Liver (tissue), 9 donors: ENCODE data around the gene PRR15L. TPM values are rescaled to one million over a fixed set of nuclear protein-coding genes. Genes with fewer than 3 reads are reported as not detected.
"Not testable (repeated sequence)": the region's sequence is repeated elsewhere in the genome, so short reads cannot be mapped to it uniquely, and the experiment has no call there.

Source experiments
- DNase-seq: peaks from one replicate; pipeline ENCODE4 v3.0.0-alpha.2; 2017; ENCODE audit warnings: low spot score
- H3K27ac ChIP-seq, 2 donors: one replicate each; pipeline ENCODE4 v1.7.0; 2013; ENCODE audit warnings: inconsistent platforms in 2 of 2, low read length in 2 of 2, control low read depth in 1 of 2, low read depth in 1 of 2, mild to moderate bottlenecking in 1 of 2
- H3K27me3 ChIP-seq, 4 donors: one replicate each; pipeline versions ENCODE4 v1.6.1 to v1.7.0; 2013; ENCODE audit warnings: low read length in 3 of 4, inconsistent platforms in 1 of 4, mild to moderate bottlenecking in 1 of 4, moderate library complexity in 1 of 4; ENCODE audit not compliant: control insufficient read depth in 4 of 4, insufficient read depth in 4 of 4
- H3K36me3 ChIP-seq, 4 donors: one replicate each; pipeline versions ENCODE4 v1.6.1 to v1.7.0; 2013; ENCODE audit warnings: low read length in 3 of 4, mild to moderate bottlenecking in 3 of 4, low read depth in 1 of 4, moderate library complexity in 1 of 4; ENCODE audit not compliant: control insufficient read depth in 4 of 4, insufficient read depth in 3 of 4
- H3K4me1 ChIP-seq, 4 donors: one replicate each; pipeline versions ENCODE4 v1.6.1 to v1.7.0; 2013; ENCODE audit warnings: low read length in 3 of 4, mild to moderate bottlenecking in 3 of 4, moderate library complexity in 1 of 4; ENCODE audit not compliant: control insufficient read depth in 4 of 4, insufficient read depth in 4 of 4
- H3K4me3 ChIP-seq, 3 donors: one replicate each; pipeline versions ENCODE4 v1.6.1 to v1.7.0; 2013; ENCODE audit warnings: low read length in 3 of 3, control low read depth in 1 of 3, low read depth in 1 of 3, mild to moderate bottlenecking in 1 of 3
- H3K9ac ChIP-seq, 2 donors: one replicate each; pipeline ENCODE4 v1.7.0; 2013; ENCODE audit warnings: low read length in 2 of 2, mild to moderate bottlenecking in 2 of 2, moderate library complexity in 2 of 2, control low read depth in 1 of 2, low read depth in 1 of 2
- H3K9me3 ChIP-seq, 4 donors: one replicate each; pipeline versions ENCODE4 v1.6.1 to v1.7.0; 2013; ENCODE audit warnings: low read length in 3 of 4; ENCODE audit not compliant: control insufficient read depth in 4 of 4
- ATF3 ChIP-seq: IDR thresholded peaks from 2 replicates; pipeline ENCODE4 v1.6.1; 2016; ENCODE audit warnings: antibody characterized with exemption
- EGR1 ChIP-seq, 2 donors: IDR thresholded peaks; 2 replicates each; pipeline ENCODE4 v1.6.1; 2016 to 2018; ENCODE audit warnings: antibody characterized with exemption in 2 of 2, low read depth in 2 of 2
- FOXA1 ChIP-seq: IDR thresholded peaks from 2 replicates; pipeline ENCODE4 v1.6.1; 2016; ENCODE audit warnings: antibody characterized with exemption
- FOXA2 ChIP-seq: IDR thresholded peaks from 2 replicates; pipeline ENCODE4 v1.6.1; 2016; ENCODE audit warnings: antibody characterized with exemption
- GABPA ChIP-seq, 2 donors: IDR thresholded peaks in 1 of 2; conservative IDR thresholded peaks in 1 of 2; 2 replicates each; pipeline ENCODE4 v1.6.1; 2016; ENCODE audit warnings: antibody characterized with exemption in 2 of 2, mild to moderate bottlenecking in 1 of 2, moderate library complexity in 1 of 2
- HNF4A ChIP-seq, 2 donors: conservative IDR thresholded peaks; 2 replicates each; pipeline ENCODE4 v1.6.1; 2016; ENCODE audit warnings: antibody characterized with exemption in 2 of 2, mild to moderate bottlenecking in 2 of 2
- JUND ChIP-seq, 2 donors: IDR thresholded peaks; 2 replicates each; pipeline ENCODE4 v1.6.1; 2016; ENCODE audit warnings: antibody characterized with exemption in 2 of 2
- NR2F2 ChIP-seq: IDR thresholded peaks from 2 replicates; pipeline ENCODE4 v1.6.1; 2016; ENCODE audit warnings: antibody characterized with exemption
- RXRA ChIP-seq, 2 donors: IDR thresholded peaks; 2 replicates each; pipeline ENCODE4 v1.6.1; 2017 to 2018; ENCODE audit warnings: antibody characterized with exemption in 2 of 2, mild to moderate bottlenecking in 1 of 2
- SP1 ChIP-seq: IDR thresholded peaks from 2 replicates; pipeline ENCODE4 v1.6.1; 2018; ENCODE audit warnings: antibody characterized with exemption, mild to moderate bottlenecking
- TAF1 ChIP-seq: conservative IDR thresholded peaks from 2 replicates; pipeline ENCODE4 v1.6.1; 2016; ENCODE audit warnings: antibody characterized with exemption, mild to moderate bottlenecking
- YY1 ChIP-seq: IDR thresholded peaks from 2 replicates; pipeline ENCODE4 v1.6.1; 2016; ENCODE audit warnings: antibody characterized with exemption, mild to moderate bottlenecking
- ZBTB33 ChIP-seq: IDR thresholded peaks from 2 replicates; pipeline ENCODE4 v1.6.1; 2016; ENCODE audit warnings: antibody characterized with exemption
- WGBS: extraction: QIAGEN DNeasy Blood & Tissue Kit; methylation state at CpG from one replicate; pipeline ENCODE4 v1.1.7; 2013; 5-methylcytosine and 5-hydroxymethylcytosine counted together
- polyA plus RNA-seq, 2 donors: library from polyadenylated mRNA; stranded (reverse) in 1 of 2; unstranded in 1 of 2; fragments of 200-250 nt in 1 of 2; fragments of >200 nt in 1 of 2; fragmentation: Nextera tagmentation in 1 of 2; extraction: Ambion mirVana in 1 of 2; gene quantifications; one replicate each; pipeline versions ENCODE4 v1.2.1 to v1.2.3, GENCODE V29; 2013 to 2015
- total RNA-seq, 2 donors: library from RNA; depleted of rRNA; stranded (reverse); fragments of >200 nt; gene quantifications; one replicate each; pipeline ENCODE4 v1.2.3, GENCODE V29; 2014
- donor health status: healthy.
- donor health status: healthy.
- donor health status: healthy.
- donor health status: healthy.
- donor health status: healthy.

PRR15L gene
- total and polyA plus RNA-seq, 4 donors, result 0.83 to 11.0 (median 1.9) TPM

- no peak for TF ChIP-seq TAF1
- no peak for TF ChIP-seq FOXA2
- TF ChIP-seq HNF4A (conservative IDR thresholded peaks at IDR 0.05), result no peak
- TF ChIP-seq NR2F2, result no peak
- TF ChIP-seq JUND (IDR thresholded peaks at IDR 0.05), result no peak
- no peak for TF ChIP-seq FOXA1
- TF ChIP-seq ZBTB33, result no peak
- no peak for TF ChIP-seq ATF3
- no peak for TF ChIP-seq EGR1 (IDR thresholded peaks at IDR 0.05; ENCODE audit: low read depth in 2 of 2)
- TF ChIP-seq SP1, result no peak
- no peak for TF ChIP-seq RXRA (IDR thresholded peaks at IDR 0.05)
- TF ChIP-seq GABPA (IDR thresholded peaks at IDR 0.05 in 1 of 2, conservative IDR thresholded peaks at IDR 0.05 in 1 of 2), result no peak
- no peaks in the 10 kb centered on the region for H3K36me3 ChIP-seq
- H3K9ac ChIP-seq, result no peak overlapping the region
- H3K9me3 ChIP-seq, result no peaks in the 10 kb centered on the region
- H3K4me1 ChIP-seq, result peaks cover 0 to 2% (median 0%) of the 10 kb centered on the region in 4 donors
- WGBS, result 58% methylated on average over 7 of the region's 7 CpGs
- peak overlapping the region in 1 of 2 donors; percentile 8 for H3K27ac ChIP-seq
- no peak for DNase-seq
- no peaks in the 10 kb centered on the region for H3K27me3 ChIP-seq
- H3K4me3 ChIP-seq, result no peak overlapping the region
Observed at GRCh38 chr17:48002916-48003416, 45.3 kb upstream of the PRR15L start.

- H3K27me3 ChIP-seq, result no peaks in the 10 kb centered on the region
- H3K27ac ChIP-seq, result peak overlapping the region in 1 of 2 donors; percentile 31
- H3K4me3 ChIP-seq, result no peak overlapping the region
- peaks cover 0 to 2% (median 0%) of the 10 kb centered on the region in 4 donors for H3K4me1 ChIP-seq
- H3K9ac ChIP-seq, result no peak overlapping the region
- no peaks in the 10 kb centered on the region for H3K9me3 ChIP-seq
- no peak for DNase-seq
- no peaks in the 10 kb centered on the region for H3K36me3 ChIP-seq
- 61% methylated on average over 4 of the region's 4 CpGs for WGBS
- TF ChIP-seq YY1 (peak; percentile 60), RXRA (IDR thresholded peaks at IDR 0.05) (no peak), JUND (IDR thresholded peaks at IDR 0.05) (peak in 1 of 2 donors; percentile 15)
Observed at GRCh38 chr17:48002266-48002915, 44.7 kb upstream of the PRR15L start.

GRCh38 chr17:48001657-48002056 lies 44.0 kb upstream of the PRR15L start:
- not testable (repeated sequence) for H3K9me3 ChIP-seq, DNase-seq, H3K27me3 ChIP-seq, H3K9ac ChIP-seq, H3K4me3 ChIP-seq, H3K36me3 ChIP-seq, H3K4me1 ChIP-seq
- WGBS, result 93% methylated on average over 5 of the region's 5 CpGs
- H3K27ac ChIP-seq, result peak overlapping the region in 1 of 2 donors; percentile 31
